WTC11 (cell line): Measurements from ENCODE around the gene CALY. TPM values are rescaled to one million over a fixed set of nuclear protein-coding genes. Genes with fewer than 3 reads are reported as not detected.

Experiments used
- ATAC-seq: fragments of 200-7000 bp; cut with Tn5 transposase; 2 replicates; pipeline ENCODE4 v1.10.0; 2021; ENCODE audit warnings: mild to moderate bottlenecking, moderate library complexity
- CTCF ChIA-PET: fragments of 300-600 bp; sonication (Branson Sonifier 250); formaldehyde crosslinking; loops from one replicate; lab custom pipeline; 2021; ENCODE audit warnings: antibody characterized with exemption; lab: Charles Lee
- POLR2A ChIA-PET: fragments of 350-600 bp; sonication (Branson Sonifier 250); formaldehyde crosslinking; loops from one replicate; lab custom pipeline; 2021; ENCODE audit warnings: antibody characterized with exemption; lab: Charles Lee
- DNase-seq: peaks from one replicate; pipeline ENCODE4 v3.0.0; 2021; ENCODE audit warnings: low spot score
- H3K27ac Mint-ChIP-seq: 2 replicates; pipeline ENCODE4 v1.8.0; 2021; ENCODE audit warnings: mixed read lengths
- H3K27me3 Mint-ChIP-seq: 2 replicates; pipeline ENCODE4 v1.8.0; 2021; ENCODE audit warnings: low read depth, mild to moderate bottlenecking, moderate library complexity, mixed read lengths
- H3K36me3 Mint-ChIP-seq: 2 replicates; pipeline ENCODE4 v1.8.0; 2021; ENCODE audit warnings: mixed read lengths
- H3K4me1 Mint-ChIP-seq: 2 replicates; pipeline ENCODE4 v1.8.0; 2022; ENCODE audit warnings: mixed read lengths
- H3K4me3 Mint-ChIP-seq: 2 replicates; pipeline ENCODE4 v1.8.0; 2021; ENCODE audit warnings: mild to moderate bottlenecking, moderate library complexity, mixed read lengths
- H3K9me3 Mint-ChIP-seq: 2 replicates; pipeline ENCODE4 v1.8.0; 2021; ENCODE audit warnings: mixed read lengths
- ARID4B ChIP-seq: sonication (generic); formaldehyde crosslinking; IDR thresholded peaks from 2 replicates; pipeline ENCODE4 v1.8.0; 2023; ENCODE audit warnings: missing genetic modification reagents, mild to moderate bottlenecking, borderline replicate concordance
- ATF3 ChIP-seq: sonication (generic); formaldehyde crosslinking; conservative IDR thresholded peaks from 2 replicates; pipeline ENCODE4 v1.8.1; 2022; ENCODE audit warnings: mild to moderate bottlenecking, missing genetic modification reagents
- ATF6 ChIP-seq: sonication (generic); formaldehyde crosslinking; IDR thresholded peaks from 2 replicates; pipeline ENCODE4 v1.8.1; 2023; ENCODE audit warnings: mild to moderate bottlenecking, missing genetic modification reagents
- CBFB ChIP-seq: sonication (generic); formaldehyde crosslinking; IDR thresholded peaks from 2 replicates; pipeline ENCODE4 v1.8.1; 2022; ENCODE audit warnings: mild to moderate bottlenecking, low read depth, missing genetic modification reagents
- CDX4 ChIP-seq: fragments of 250-450 bp; sonication (Bioruptor Pico); IDR thresholded peaks from 2 replicates; pipeline ENCODE4 v1.9.0; 2021; ENCODE audit warnings: moderate library complexity, mild to moderate bottlenecking, inconsistent platforms, borderline replicate concordance
- CREB1 ChIP-seq: sonication (generic); formaldehyde crosslinking; IDR thresholded peaks from 2 replicates; pipeline ENCODE4 v1.8.0; 2023; ENCODE audit warnings: mild to moderate bottlenecking, missing genetic modification reagents
- FOXK1 ChIP-seq: sonication (generic); formaldehyde crosslinking; IDR thresholded peaks from 2 replicates; pipeline ENCODE4 v1.8.0; 2022; ENCODE audit warnings: mild to moderate bottlenecking, moderate library complexity, missing genetic modification reagents
- GABPB1 ChIP-seq: sonication (generic); formaldehyde crosslinking; IDR thresholded peaks from 2 replicates; pipeline ENCODE4 v1.8.1; 2023; ENCODE audit warnings: mild to moderate bottlenecking, missing genetic modification reagents
- NR3C1 ChIP-seq: sonication (generic); formaldehyde crosslinking; conservative IDR thresholded peaks from 2 replicates; pipeline ENCODE4 v1.8.1; 2023; ENCODE audit warnings: low read depth, mild to moderate bottlenecking, missing genetic modification reagents
- PRDM15 ChIP-seq: sonication (generic); formaldehyde crosslinking; IDR thresholded peaks from 2 replicates; pipeline ENCODE4 v1.8.0; 2022; ENCODE audit warnings: missing genetic modification reagents
- SOX15 ChIP-seq: fragments of 250-450 bp; sonication (Bioruptor Pico); IDR thresholded peaks from 2 replicates; pipeline ENCODE4 v1.9.0; 2021; ENCODE audit warnings: mild to moderate bottlenecking
- ZMAT4 ChIP-seq: fragments of 250-450 bp; sonication (Bioruptor Pico); IDR thresholded peaks from 2 replicates; pipeline ENCODE4 v1.9.0; 2021; ENCODE audit warnings: mild to moderate bottlenecking
- ZNF138 ChIP-seq: sonication (generic); formaldehyde crosslinking; conservative IDR thresholded peaks from 2 replicates; pipeline ENCODE4 v1.8.1; 2022; ENCODE audit warnings: mild to moderate bottlenecking, moderate library complexity, missing genetic modification reagents
- ZNF425 ChIP-seq: fragments of 250-450 bp; sonication (Bioruptor Pico); conservative IDR thresholded peaks from 2 replicates; pipeline ENCODE4 v1.9.0; 2021; ENCODE audit warnings: mild to moderate bottlenecking
- ZNF512 ChIP-seq: sonication (generic); formaldehyde crosslinking; IDR thresholded peaks from 2 replicates; pipeline ENCODE4 v1.8.1; 2022; ENCODE audit warnings: missing genetic modification reagents, borderline replicate concordance
- ZNF671 ChIP-seq: fragments of 250-450 bp; sonication (Bioruptor Pico); IDR thresholded peaks from 2 replicates; pipeline ENCODE4 v1.8.0; 2021; ENCODE audit warnings: mild to moderate bottlenecking
- total RNA-seq: library from RNA; stranded (reverse); gene quantifications from 3 replicates; pipeline ENCODE4 v1.2.3, GENCODE V29; 2021

CALY gene
- total RNA-seq, 1 experiment from 2014 or later, result 0.63 TPM

GRCh38 chr10:133349577-133350011, 12.9 kb upstream of the CALY start:
- H3K27me3 Mint-ChIP-seq, result peaks cover 11% of the 10 kb centered on the region
- no peaks in the 10 kb centered on the region for H3K36me3 Mint-ChIP-seq
- ChIA-PET CTCF (no interaction called here), POLR2A (no interaction called here)
- H3K27ac Mint-ChIP-seq, result no peak overlapping the region
- peaks cover 9% of the 10 kb centered on the region for H3K4me1 Mint-ChIP-seq
- ATAC-seq (no peak), DNase-seq (no peak)
- no peaks in the 10 kb centered on the region for H3K9me3 Mint-ChIP-seq
- TF ChIP-seq FOXK1 (CRISPR knock-in tag), result no peak
- TF ChIP-seq GABPB1 (CRISPR knock-in tag), result no peak
- H3K4me3 Mint-ChIP-seq, result no peak overlapping the region

GRCh38 chr10:133349160-133349568, 12.5 kb upstream of the CALY start:
- TF ChIP-seq ZNF425 (CRISPR knock-in tag) (no peak), ATF6 (CRISPR knock-in tag) (no peak), CBFB (CRISPR knock-in tag) (no peak), PRDM15 (CRISPR knock-in tag) (no peak), ZNF671 (CRISPR knock-in tag) (no peak), SOX15 (CRISPR knock-in tag) (no peak), ATF3 (no peak), ARID4B (CRISPR knock-in tag) (no peak), ZNF512 (CRISPR knock-in tag) (no peak), ZNF138 (CRISPR knock-in tag) (no peak), CDX4 (CRISPR knock-in tag) (no peak), ZMAT4 (CRISPR knock-in tag) (no peak), CREB1 (no peak), NR3C1 (CRISPR knock-in tag) (no peak)
- ChIA-PET POLR2A (no interaction called here), CTCF (no interaction called here)
- no peaks in the 10 kb centered on the region for H3K9me3 Mint-ChIP-seq
- no peak for ATAC-seq
- H3K36me3 Mint-ChIP-seq, result no peaks in the 10 kb centered on the region
- DNase-seq, result no peak
- H3K4me3 Mint-ChIP-seq, result no peak overlapping the region
- peaks cover 9% of the 10 kb centered on the region for H3K4me1 Mint-ChIP-seq
- H3K27me3 Mint-ChIP-seq, result peaks cover 11% of the 10 kb centered on the region
- no peak overlapping the region for H3K27ac Mint-ChIP-seq
